H1 (cell line): ENCODE measurements around the gene CYRIA. TPM values are rescaled to one million over a fixed set of nuclear protein-coding genes. Genes with fewer than 3 reads are reported as not detected.

Experiments
- CTCF ChIA-PET: fragments of 300-600 bp; sonication (Branson Sonifier 250); formaldehyde crosslinking; loops from one replicate; lab custom pipeline; 2021; ENCODE audit not compliant: partially characterized antibody; lab: Charles Lee
- POLR2A ChIA-PET: fragments of 300-600 bp; sonication (Branson Sonifier 250); formaldehyde crosslinking; loops from one replicate; lab custom pipeline; 2021; ENCODE audit warnings: inconsistent platforms; ENCODE audit not compliant: partially characterized antibody; lab: Charles Lee
- DNase-seq, 2 experiments: peaks; one replicate each; pipeline versions ENCODE4 v3.0.0 to v3.0.0-alpha.2; 2010 to 2022; ENCODE audit warnings: low spot score in 2 of 2, low read depth in 1 of 2, mixed read lengths in 1 of 2
- FAIRE-seq: peaks from 2 replicates; lab custom pipeline; 2011; peaks lifted over from hg19 to GRCh38; lab: Jason Lieb, UNC
- H2AFZ ChIP-seq: 2 replicates; pipeline ENCODE4 v1.8.1; 2012; ENCODE audit warnings: low read length, inconsistent platforms
- H2AK5ac ChIP-seq: 2 replicates; pipeline ENCODE4 v1.6.1; 2013; ENCODE audit warnings: low read depth, low read length
- H2BK120ac ChIP-seq: replicated peaks from 2 replicates; pipeline ENCODE3; 2013; ENCODE audit warnings: low read depth, low read length, inconsistent platforms
- H2BK12ac ChIP-seq: 2 replicates; pipeline ENCODE4 v1.6.1; 2013; ENCODE audit warnings: low read depth, low read length
- H2BK15ac ChIP-seq: 2 replicates; pipeline ENCODE4 v1.6.1; 2013; ENCODE audit warnings: low read length
- H2BK20ac ChIP-seq: 2 replicates; pipeline ENCODE4 v1.6.1; 2013; ENCODE audit warnings: low read length
- H2BK5ac ChIP-seq: 2 replicates; pipeline ENCODE4 v1.6.1; 2013; ENCODE audit warnings: low read depth, low read length
- H3K14ac ChIP-seq: 2 replicates; pipeline ENCODE4 v1.6.1; 2013; ENCODE audit warnings: inconsistent platforms; ENCODE audit not compliant: insufficient read length
- H3K18ac ChIP-seq: 2 replicates; pipeline ENCODE4 v1.6.1; 2013; ENCODE audit warnings: low read length; ENCODE audit errors: extremely low read depth
- H3K23ac ChIP-seq: 2 replicates; pipeline ENCODE4 v1.6.1; 2013; ENCODE audit warnings: inconsistent platforms; ENCODE audit not compliant: insufficient read length
- H3K23me2 ChIP-seq: 2 replicates; pipeline ENCODE4 v1.6.1; 2013; ENCODE audit warnings: low read depth, low read length
- H3K27ac ChIP-seq: 2 replicates; pipeline ENCODE4 v1.6.1; 2011; ENCODE audit warnings: low read depth, low read length, inconsistent platforms
- H3K27me3 ChIP-seq, 4 experiments: replicated peaks in 1 of 4; 1 replicate in 1 of 4; 2 replicates in 3 of 4; pipeline versions ENCODE4 v1.6.1 to v1.8.1; 2011 to 2013; ENCODE audit warnings: low read length in 3 of 4, mild to moderate bottlenecking in 3 of 4, inconsistent platforms in 2 of 4, mixed read lengths in 2 of 4, moderate library complexity in 1 of 4; ENCODE audit not compliant: control insufficient read depth in 3 of 4, insufficient read depth in 3 of 4; ENCODE audit errors: extremely low read depth in 1 of 4
- H3K36me3 ChIP-seq, 4 experiments: 2 replicates each; pipeline versions ENCODE4 v1.6.1 to v1.8.1; 2011 to 2013; ENCODE audit warnings: mild to moderate bottlenecking in 4 of 4, low read length in 3 of 4, moderate library complexity in 2 of 4, control low read depth in 1 of 4, inconsistent platforms in 1 of 4; ENCODE audit not compliant: insufficient read depth in 4 of 4, control insufficient read depth in 2 of 4
- H3K4ac ChIP-seq: replicated peaks from 2 replicates; pipeline ENCODE3; 2013; ENCODE audit warnings: low read length, low read depth, mixed read lengths, inconsistent platforms; ENCODE audit not compliant: insufficient read length
- H3K4me1 ChIP-seq, 4 experiments: replicated peaks in 1 of 4; 1 replicate in 1 of 4; 2 replicates in 3 of 4; pipeline versions ENCODE4 v1.6.1 to v1.8.1; 2011 to 2013; ENCODE audit warnings: low read length in 3 of 4, inconsistent platforms in 2 of 4, mixed read lengths in 1 of 4; ENCODE audit not compliant: insufficient read depth in 4 of 4, control insufficient read depth in 3 of 4
- H3K4me2 ChIP-seq, 2 experiments: 2 replicates each; pipeline versions ENCODE4 v1.6.1 to v1.8.1; 2011 to 2013; ENCODE audit warnings: low read depth in 2 of 2, low read length in 2 of 2, control low read depth in 1 of 2, inconsistent platforms in 1 of 2, mild to moderate bottlenecking in 1 of 2; ENCODE audit not compliant: insufficient read depth in 1 of 2
- H3K4me3 ChIP-seq, 4 experiments: fragments of 200-600, 300-600 bp in 1 of 4; sonication (generic), shearing (Covaris generic), sonication (Bioruptor Twin) in 1 of 4; 2 replicates each; pipeline versions ENCODE4 v1.5.1 to v1.8.1; 2011 to 2016; ENCODE audit warnings: low read length in 4 of 4, low read depth in 3 of 4, control low read depth in 2 of 4, inconsistent platforms in 2 of 4, mild to moderate bottlenecking in 2 of 4, mixed read lengths in 1 of 4, moderate library complexity in 1 of 4; ENCODE audit not compliant: insufficient read depth in 2 of 4; ENCODE audit errors: extremely low read depth in 1 of 4
- H3K56ac ChIP-seq: replicated peaks from 2 replicates; pipeline ENCODE3; 2013; ENCODE audit warnings: low read depth, mild to moderate bottlenecking, mixed read lengths, low read length, inconsistent platforms; ENCODE audit not compliant: insufficient read length
- H3K79me1 ChIP-seq: 2 replicates; pipeline ENCODE4 v1.6.1; 2013; ENCODE audit warnings: low read depth, low read length, control low read depth
- H3K79me2 ChIP-seq, 2 experiments: 2 replicates each; pipeline versions ENCODE4 v1.6.1 to v1.8.1; 2012 to 2013; ENCODE audit warnings: low read length in 2 of 2, mild to moderate bottlenecking in 2 of 2, inconsistent platforms in 1 of 2; ENCODE audit not compliant: insufficient read depth in 2 of 2, control insufficient read depth in 1 of 2
- H3K9ac ChIP-seq, 4 experiments: replicated peaks in 1 of 4; 1 replicate in 1 of 4; 2 replicates in 3 of 4; pipeline versions ENCODE4 v1.6.1 to v1.8.1; 2011 to 2013; ENCODE audit warnings: low read depth in 3 of 4, low read length in 3 of 4, control low read depth in 2 of 4, mild to moderate bottlenecking in 2 of 4, moderate library complexity in 2 of 4, inconsistent platforms in 1 of 4; ENCODE audit errors: extremely low read depth in 1 of 4
- H3K9me3 ChIP-seq, 2 experiments: 2 replicates each; pipeline versions ENCODE4 v1.6.1 to v1.8.1; 2012 to 2013; ENCODE audit warnings: mild to moderate bottlenecking in 2 of 2, moderate library complexity in 2 of 2, control low read depth in 1 of 2, inconsistent platforms in 1 of 2, low read depth in 1 of 2, low read length in 1 of 2, mixed read lengths in 1 of 2; ENCODE audit not compliant: insufficient read depth in 2 of 2
- H4K20me1 ChIP-seq, 2 experiments: replicated peaks in 1 of 2; 2 replicates each; pipeline versions ENCODE3 to v1.8.1; 2011 to 2013; ENCODE audit warnings: inconsistent platforms in 2 of 2, low read length in 2 of 2, mild to moderate bottlenecking in 1 of 2; ENCODE audit not compliant: insufficient read depth in 2 of 2, control insufficient read depth in 1 of 2
- H4K5ac ChIP-seq: 2 replicates; pipeline ENCODE4 v1.6.1; 2013; ENCODE audit warnings: low read length, low read depth, mixed read lengths, inconsistent platforms; ENCODE audit not compliant: insufficient read length
- H4K8ac ChIP-seq: 2 replicates; pipeline ENCODE4 v1.8.0; 2013; ENCODE audit warnings: mild to moderate bottlenecking, moderate library complexity, low read length, inconsistent platforms; ENCODE audit not compliant: insufficient read depth; ENCODE audit errors: extremely low read depth
- H4K91ac ChIP-seq: replicated peaks from 2 replicates; pipeline ENCODE3; 2013; ENCODE audit warnings: low read length, mixed read lengths, inconsistent platforms; ENCODE audit not compliant: insufficient read length
- CTCF ChIP-seq, 3 experiments: IDR thresholded peaks; 1 replicate in 2 of 3; 2 replicates in 1 of 3; pipeline versions ENCODE4 v1.5.1 to v1.6.1; 2011; ENCODE audit warnings: low read length in 3 of 3, mild to moderate bottlenecking in 3 of 3, inconsistent platforms in 2 of 3, low read depth in 1 of 3, moderate library complexity in 1 of 3; ENCODE audit not compliant: insufficient read depth in 1 of 3; ENCODE audit errors: control extremely low read depth in 1 of 3
- RAD21 ChIP-seq, 2 experiments: IDR thresholded peaks in 1 of 2; conservative IDR thresholded peaks in 1 of 2; 2 replicates each; pipeline ENCODE4 v1.6.1; 2011; ENCODE audit warnings: low read depth in 2 of 2, low read length in 2 of 2, improper control_type of control experiment in 1 of 2, inconsistent platforms in 1 of 2, mild to moderate bottlenecking in 1 of 2, moderate library complexity in 1 of 2
- SAP30 ChIP-seq: fragments of 300-600 bp; sonication (generic); IDR thresholded peaks from 2 replicates; pipeline ENCODE4 v1.7.1; 2012; ENCODE audit warnings: low read length, moderate library complexity, mild to moderate bottlenecking, inconsistent platforms; ENCODE audit not compliant: insufficient read depth, insufficient replicate concordance
- TEAD4 ChIP-seq: IDR thresholded peaks from 2 replicates; pipeline ENCODE4 v1.6.1; 2012; ENCODE audit warnings: low read depth, low read length, inconsistent platforms, mixed read lengths
- WGBS, 2 experiments: shearing (Covaris generic) in 1 of 2; methylation state at CpG; one replicate each; pipeline versions ENCODE4 v1.1.6 to v1.1.7; 2013 to 2015; ENCODE audit warnings: low lambda C conversion rate in 2 of 2, mixed read lengths in 2 of 2, inconsistent platforms in 1 of 2, low coverage in 1 of 2, missing lambda C conversion rate in 1 of 2; ENCODE audit not compliant: insufficient replicate concordance in 2 of 2, insufficient coverage in 1 of 2, insufficient read length in 1 of 2; ENCODE audit errors: extremely low coverage in 1 of 2, missing lambda C conversion rate in 1 of 2; 5-methylcytosine and 5-hydroxymethylcytosine counted together
- polyA plus RNA-seq, 7 experiments: library from polyadenylated mRNA; depleted of rRNA in 3 of 7; stranded (reverse) in 5 of 7; unstranded in 2 of 7; fragments of >200 nt in 5 of 7; fragments of 200-250 nt in 2 of 7; gene quantifications; 1 replicate in 5 of 7; 2 replicates in 1 of 7; 4 replicates in 1 of 7; pipeline versions ENCODE4 v1.2.1 to v1.2.3, GENCODE V29; 2011 to 2013; ENCODE audit warnings: missing spikeins in 2 of 7, mixed read lengths in 2 of 7
- total RNA-seq: library from RNA; stranded (reverse); fragmentation: NEBNext Ultra II Directional; extraction: Animal tissue kit (Norgen Biotek cat#: 25700); gene quantifications from 2 replicates; pipeline ENCODE4 v1.2.1, GENCODE V29; 2021

CYRIA gene
- total and polyA plus RNA-seq, 2 of the 8 experiments (the other 6 are each of a cell fraction or from before 2014, with no cell fraction given) = 1.5 to 9.8 TPM

GRCh38 chr2:16617282-16618266 lies 48.1 kb downstream of the CYRIA start:
- H3K27me3 ChIP-seq = no peaks in the 10 kb centered on the region
- H3K4ac ChIP-seq = no peak overlapping the region
- peak; percentile 74 to 81 for TF ChIP-seq RAD21 (IDR thresholded peaks at IDR 0.05 in 1 of 2, conservative IDR thresholded peaks at IDR 0.05 in 1 of 2; ENCODE audit: low read depth in 2 of 2, low read length in 2 of 2)
- TF ChIP-seq SAP30 = no peak
- no peak for TF ChIP-seq TEAD4
- TF ChIP-seq CTCF (IDR thresholded peaks at IDR 0.05; ENCODE audit: control extremely low read depth in 1 of 3, insufficient read depth in 1 of 3, low read depth in 1 of 3, low read length in 3 of 3) = peak in 2 of 3 experiments; percentile 64 to 73; a peak in 3 of 4 replicates
- no peak overlapping the region for H3K56ac ChIP-seq
- H3K18ac ChIP-seq = peak overlapping the region; percentile 64; the same call in 1 of the 2 replicates
- no peak overlapping the region for H2BK20ac ChIP-seq
- no peaks in the 10 kb centered on the region for H3K23me2 ChIP-seq
- FAIRE-seq = peak; percentile 65
- H3K79me1 ChIP-seq = no peaks in the 10 kb centered on the region
- ChIA-PET POLR2A (interaction anchor here (1.2 kb wide), 1 partner anchor 47 kb away, joined by 3 read pairs; no protein-coding TSS in a partner anchor), CTCF (interaction anchor here (0.7 to 13.4 kb wide), 42 partner anchors 9 to 366 kb away, joined by 3 to 208 read pairs (median 6); no protein-coding TSS in a partner anchor)
- no peak overlapping the region for H2BK15ac ChIP-seq
- DNase-seq = peak in 1 of 2 experiments; percentile 66
- no peak overlapping the region for H3K27ac ChIP-seq
- H3K14ac ChIP-seq = no peak overlapping the region
- H3K36me3 ChIP-seq = no peaks in the 10 kb centered on the region
- WGBS, 2 experiments = 63% methylated on average over 6 of the region's 8 CpGs; no CpG with 5 or more reads in 1 of the 2 experiments
- no peak overlapping the region for H4K5ac ChIP-seq
- H3K9me3 ChIP-seq = no peaks in the 10 kb centered on the region
- peaks cover 0 to 2% (median 0%) of the 10 kb centered on the region in 4 experiments; a peak in 2 of 7 replicates for H3K4me1 ChIP-seq
- H2BK120ac ChIP-seq = no peak overlapping the region
- H3K23ac ChIP-seq = no peak overlapping the region
- H2BK12ac ChIP-seq = 0 out of 2 replicates have a peak overlapping the region, but pooled peaks have one; percentile 2
- H4K91ac ChIP-seq = no peak overlapping the region
- no peak overlapping the region for H4K8ac ChIP-seq
- peak overlapping the region; percentile 43; the same call in 1 of the 2 replicates for H2AK5ac ChIP-seq
- no peak overlapping the region for H3K9ac ChIP-seq
- H3K4me3 ChIP-seq = no peak overlapping the region
- H2BK5ac ChIP-seq = no peak overlapping the region; the same call in 1 of the 2 replicates
- no peaks in the 10 kb centered on the region for H4K20me1 ChIP-seq
- peak overlapping the region; percentile 35; the same call in 1 of the 2 replicates for H2AFZ ChIP-seq
- no peaks in the 10 kb centered on the region for H3K79me2 ChIP-seq
- no peak overlapping the region for H3K4me2 ChIP-seq
